HepG2 (cell line): Measurements from ENCODE around the gene TTC31. TPM values are rescaled to one million over a fixed set of nuclear protein-coding genes. Genes with fewer than 3 reads are reported as not detected.

Source experiments
- CC2D1A ChIP-seq: sonication (generic); formaldehyde crosslinking; IDR thresholded peaks from 2 replicates; pipeline ENCODE4 v1.8.1; 2023; ENCODE audit warnings: mild to moderate bottlenecking, missing genetic modification reagents
- EED ChIP-seq: sonication (generic); formaldehyde crosslinking; IDR thresholded peaks from 2 replicates; pipeline ENCODE4 v1.5.0; 2020; ENCODE audit warnings: mild to moderate bottlenecking, missing genetic modification reagents
- HCFC1 ChIP-seq: fragments of 150-350 bp; IDR thresholded peaks from 2 replicates; pipeline ENCODE4 v1.6.1; 2014; ENCODE audit warnings: low read depth, low read length
- JUNB ChIP-seq: sonication (generic); formaldehyde crosslinking; IDR thresholded peaks from 2 replicates; pipeline ENCODE4 v1.8.0; 2022; ENCODE audit warnings: missing genetic modification reagents, mild to moderate bottlenecking, borderline replicate concordance
- KAT2B ChIP-seq: fragments of 150-350 bp; IDR thresholded peaks from 2 replicates; pipeline ENCODE4 v1.6.1; 2014; ENCODE audit warnings: low read depth, low read length, borderline replicate concordance
- NR1H2 ChIP-seq: sonication (generic); formaldehyde crosslinking; IDR thresholded peaks from 2 replicates; pipeline ENCODE4 v1.8.1; 2022; ENCODE audit warnings: low read depth, missing genetic modification reagents, borderline replicate concordance
- RAD51 ChIP-seq: fragments of 450-650 bp; IDR thresholded peaks from 2 replicates; pipeline ENCODE4 v1.6.1; 2016; ENCODE audit warnings: borderline replicate concordance
- SP4 ChIP-seq: sonication (generic); formaldehyde crosslinking; IDR thresholded peaks from 2 replicates; pipeline ENCODE4 v1.8.1; 2023; ENCODE audit warnings: mild to moderate bottlenecking, missing genetic modification reagents
- TFAP4 ChIP-seq: sonication (generic); IDR thresholded peaks from 2 replicates; pipeline ENCODE4 v1.6.1; 2016; ENCODE audit warnings: low read depth, borderline replicate concordance
- XBP1 ChIP-seq: sonication (generic); formaldehyde crosslinking; IDR thresholded peaks from 2 replicates; pipeline ENCODE4 v1.5.0; 2020; ENCODE audit warnings: missing genetic modification reagents
- ZBTB42 ChIP-seq: sonication (generic); formaldehyde crosslinking; IDR thresholded peaks from 2 replicates; pipeline ENCODE4 v1.5.0; 2020; ENCODE audit warnings: mild to moderate bottlenecking, missing genetic modification reagents
- ZNF597 ChIP-seq: sonication (generic); formaldehyde crosslinking; IDR thresholded peaks from 2 replicates; pipeline ENCODE4 v1.5.0; 2020; ENCODE audit warnings: missing genetic modification reagents
- polyA plus RNA-seq, 8 experiments: library from polyadenylated mRNA; depleted of rRNA in 3 of 8; stranded (reverse) in 7 of 8; unstranded in 1 of 8; fragments of >200 nt; fragmentation: Illumina TruSeq in 4 of 8; extraction: Trizol in 4 of 8; gene quantifications; 2 replicates each; pipeline versions ENCODE4 v1.2.1 to v1.2.3, GENCODE V29; 2011 to 2016; ENCODE audit warnings: low read depth in 4 of 8, missing spikeins in 1 of 8, mixed read lengths in 1 of 8; ENCODE audit not compliant: insufficient read depth in 1 of 8
- total RNA-seq, 5 experiments: library from RNA; depleted of rRNA; stranded (reverse); fragments of >200 nt; fragmentation: Illumina TruSeq; extraction: Trizol; gene quantifications; 2 replicates each; pipeline ENCODE4 v1.2.3, GENCODE V29; 2016; ENCODE audit warnings: low read depth in 1 of 5
- TF ChIP-seq, protein P1 (sequence below): sonication (generic); formaldehyde crosslinking; IDR thresholded peaks from 2 replicates; pipeline ENCODE4 v1.8.0; 2022; ENCODE audit warnings: mild to moderate bottlenecking, missing genetic modification reagents, borderline replicate concordance
- TF ChIP-seq, protein P2 (sequence below): IDR thresholded peaks from 2 replicates; pipeline ENCODE4 v1.6.1; 2016; ENCODE audit warnings: low read depth, borderline replicate concordance
- TF ChIP-seq, protein P3 (sequence below): sonication (generic); formaldehyde crosslinking; IDR thresholded peaks from one replicate; pipeline ENCODE4 v1.5.1; 2020; ENCODE audit warnings: mild to moderate bottlenecking, missing genetic modification reagents; ENCODE audit errors: not compliant biosample characterization

The TTC31 gene
- total and polyA plus RNA-seq, 2 of the 13 experiments (the other 11 are each of a cell fraction or from before 2014, with no cell fraction given): 28.3 to 39.5 TPM

DNA sequence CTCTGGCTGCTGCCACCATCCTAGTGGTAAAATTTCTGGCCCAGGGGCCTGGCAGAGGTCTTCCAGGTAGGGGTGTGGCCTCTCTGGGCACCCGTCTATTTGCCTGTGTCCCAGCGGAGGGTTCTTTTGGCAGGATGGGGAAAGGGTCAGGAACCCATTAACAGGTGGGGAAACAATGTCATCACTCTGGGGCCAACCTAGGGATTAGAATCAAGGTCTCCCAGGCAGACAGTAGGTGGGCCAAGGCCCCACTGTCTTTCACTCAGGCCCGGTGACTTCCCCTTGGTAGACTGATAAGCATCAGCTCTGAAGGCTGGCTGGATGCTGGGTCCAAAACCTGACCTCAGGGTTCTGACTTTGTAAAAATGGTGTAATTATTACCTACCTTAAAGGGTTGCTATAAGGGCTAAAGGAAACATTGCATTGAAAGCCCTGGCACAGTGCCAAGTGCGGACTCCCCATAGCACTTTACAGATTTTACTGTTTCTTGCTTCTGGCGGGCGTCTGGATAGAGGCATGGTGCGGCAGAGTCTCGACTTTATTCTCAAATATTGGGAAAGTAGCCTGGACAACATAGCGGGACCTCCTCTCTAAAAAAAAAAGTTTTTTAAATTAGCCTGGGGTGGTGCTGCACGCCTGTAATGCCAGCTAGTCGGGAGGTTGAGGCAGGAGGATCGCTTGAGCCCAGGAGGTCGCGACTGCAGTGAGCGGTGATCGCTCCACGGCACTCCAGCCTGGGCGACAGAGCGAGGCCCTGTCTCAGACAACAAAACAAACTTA is 14.3 kb downstream of the TTC31 start (continued):
- TF ChIP-seq, protein P1, sequence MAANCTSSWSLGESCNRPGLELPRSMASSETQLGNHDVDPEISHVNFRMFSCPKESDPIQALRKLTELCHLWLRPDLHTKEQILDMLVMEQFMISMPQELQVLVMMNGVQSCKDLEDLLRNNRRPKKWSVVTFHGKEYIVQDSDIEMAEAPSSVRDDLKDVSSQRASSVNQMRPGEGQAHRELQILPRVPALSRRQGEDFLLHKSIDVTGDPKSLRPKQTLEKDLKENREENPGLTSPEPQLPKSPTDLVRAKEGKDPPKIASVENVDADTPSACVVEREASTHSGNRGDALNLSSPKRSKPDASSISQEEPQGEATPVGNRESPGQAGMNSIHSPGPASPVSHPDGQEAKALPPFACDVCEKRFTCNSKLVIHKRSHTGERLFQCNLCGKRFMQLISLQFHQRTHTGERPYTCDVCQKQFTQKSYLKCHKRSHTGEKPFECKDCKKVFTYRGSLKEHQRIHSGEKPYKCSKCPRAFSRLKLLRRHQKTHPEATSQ (CRISPR knock-in tag): no peak
- TF ChIP-seq EED (no peak), RAD51 (no peak), HCFC1 (no peak), XBP1 (CRISPR knock-in tag) (no peak), ZBTB42 (CRISPR knock-in tag) (no peak), JUNB (CRISPR knock-in tag) (no peak), CC2D1A (CRISPR knock-in tag) (no peak), SP4 (CRISPR knock-in tag) (peak; percentile 46; the same call in 1 of the 2 replicates), TFAP4 (peak; percentile 20; the same call in 1 of the 2 replicates), KAT2B (no peak), ZNF597 (no peak), NR1H2 (CRISPR knock-in tag) (no peak)
- TF ChIP-seq, protein P2, sequence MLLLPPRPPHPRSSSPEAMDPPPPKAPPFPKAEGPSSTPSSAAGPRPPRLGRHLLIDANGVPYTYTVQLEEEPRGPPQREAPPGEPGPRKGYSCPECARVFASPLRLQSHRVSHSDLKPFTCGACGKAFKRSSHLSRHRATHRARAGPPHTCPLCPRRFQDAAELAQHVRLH (CRISPR knock-in tag): no peak
- TF ChIP-seq, protein P3, sequence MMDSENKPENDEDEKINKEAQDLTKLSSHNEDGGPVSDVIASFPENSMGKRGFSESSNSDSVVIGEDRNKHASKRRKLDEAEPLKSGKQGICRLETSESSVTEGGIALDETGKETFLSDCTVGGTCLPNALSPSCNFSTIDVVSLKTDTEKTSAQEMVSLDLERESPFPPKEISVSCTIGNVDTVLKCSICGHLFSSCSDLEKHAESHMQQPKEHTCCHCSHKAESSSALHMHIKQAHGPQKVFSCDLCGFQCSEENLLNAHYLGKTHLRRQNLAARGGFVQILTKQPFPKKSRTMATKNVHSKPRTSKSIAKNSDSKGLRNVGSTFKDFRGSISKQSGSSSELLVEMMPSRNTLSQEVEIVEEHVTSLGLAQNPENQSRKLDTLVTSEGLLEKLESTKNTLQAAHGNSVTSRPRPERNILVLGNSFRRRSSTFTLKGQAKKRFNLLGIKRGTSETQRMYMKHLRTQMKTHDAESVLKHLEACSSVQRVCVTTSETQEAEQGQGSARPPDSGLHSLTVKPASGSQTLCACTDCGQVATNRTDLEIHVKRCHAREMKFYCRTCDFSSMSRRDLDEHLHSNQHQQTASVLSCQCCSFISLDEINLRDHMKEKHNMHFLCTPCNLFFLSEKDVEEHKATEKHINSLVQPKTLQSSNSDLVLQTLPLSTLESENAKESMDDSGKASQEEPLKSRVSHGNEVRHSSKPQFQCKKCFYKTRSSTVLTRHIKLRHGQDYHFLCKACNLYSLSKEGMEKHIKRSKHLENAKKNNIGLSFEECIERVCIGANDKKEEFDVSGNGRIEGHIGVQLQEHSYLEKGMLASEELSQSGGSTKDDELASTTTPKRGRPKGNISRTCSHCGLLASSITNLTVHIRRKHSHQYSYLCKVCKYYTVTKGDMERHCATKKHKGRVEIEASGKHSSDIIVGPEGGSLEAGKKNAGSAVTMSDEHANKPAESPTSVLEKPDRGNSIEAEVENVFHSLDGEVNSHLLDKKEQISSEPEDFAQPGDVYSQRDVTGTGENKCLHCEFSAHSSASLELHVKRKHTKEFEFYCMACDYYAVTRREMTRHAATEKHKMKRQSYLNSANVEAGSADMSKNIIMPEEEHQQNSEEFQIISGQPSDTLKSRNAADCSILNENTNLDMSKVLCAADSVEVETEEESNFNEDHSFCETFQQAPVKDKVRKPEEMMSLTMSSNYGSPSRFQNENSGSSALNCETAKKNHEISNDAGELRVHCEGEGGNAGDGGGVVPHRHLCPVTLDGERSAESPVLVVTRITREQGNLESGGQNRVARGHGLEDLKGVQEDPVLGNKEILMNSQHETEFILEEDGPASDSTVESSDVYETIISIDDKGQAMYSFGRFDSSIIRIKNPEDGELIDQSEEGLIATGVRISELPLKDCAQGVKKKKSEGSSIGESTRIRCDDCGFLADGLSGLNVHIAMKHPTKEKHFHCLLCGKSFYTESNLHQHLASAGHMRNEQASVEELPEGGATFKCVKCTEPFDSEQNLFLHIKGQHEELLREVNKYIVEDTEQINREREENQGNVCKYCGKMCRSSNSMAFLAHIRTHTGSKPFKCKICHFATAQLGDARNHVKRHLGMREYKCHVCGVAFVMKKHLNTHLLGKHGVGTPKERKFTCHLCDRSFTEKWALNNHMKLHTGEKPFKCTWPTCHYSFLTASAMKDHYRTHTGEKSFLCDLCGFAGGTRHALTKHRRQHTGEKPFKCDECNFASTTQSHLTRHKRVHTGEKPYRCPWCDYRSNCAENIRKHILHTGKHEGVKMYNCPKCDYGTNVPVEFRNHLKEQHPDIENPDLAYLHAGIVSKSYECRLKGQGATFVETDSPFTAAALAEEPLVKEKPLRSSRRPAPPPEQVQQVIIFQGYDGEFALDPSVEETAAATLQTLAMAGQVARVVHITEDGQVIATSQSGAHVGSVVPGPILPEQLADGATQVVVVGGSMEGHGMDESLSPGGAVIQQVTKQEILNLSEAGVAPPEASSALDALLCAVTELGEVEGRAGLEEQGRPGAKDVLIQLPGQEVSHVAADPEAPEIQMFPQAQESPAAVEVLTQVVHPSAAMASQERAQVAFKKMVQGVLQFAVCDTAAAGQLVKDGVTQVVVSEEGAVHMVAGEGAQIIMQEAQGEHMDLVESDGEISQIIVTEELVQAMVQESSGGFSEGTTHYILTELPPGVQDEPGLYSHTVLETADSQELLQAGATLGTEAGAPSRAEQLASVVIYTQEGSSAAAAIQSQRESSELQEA (CRISPR knock-in tag): no peak
